ENCODE data around the gene MRPS25. TPM values are rescaled to one million over a fixed set of nuclear protein-coding genes. Genes with fewer than 3 reads are reported as not detected.

The MRPS25 gene
- total RNA-seq, 1 experiment from 2014 or later, result 53.2 TPM

DNA sequence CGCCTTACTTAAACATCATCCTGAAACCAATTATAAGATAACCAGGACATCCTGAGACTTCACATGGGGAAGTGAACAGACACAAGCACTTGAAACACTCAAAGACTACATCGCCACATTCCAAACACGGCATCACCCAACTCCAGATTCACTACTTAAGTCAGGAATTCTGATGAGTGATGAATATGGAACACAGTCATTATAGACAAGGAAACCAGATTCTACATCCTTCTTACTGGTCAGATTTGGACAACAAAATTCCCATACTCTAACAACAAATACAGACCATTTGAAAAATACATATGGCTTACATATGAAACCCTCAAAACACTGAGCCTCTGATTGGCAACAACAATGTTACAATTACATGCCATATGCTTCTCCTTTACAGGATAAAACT, 46.9 kb upstream of the MRPS25 start:
- Histone ChIP-seq H2BK20ac (ENCODE audit: low read depth, low read length, poor library complexity, severe bottlenecking) (no peak overlapping the region), H3K23ac (ENCODE audit: insufficient read length, low read depth, low read length) (no peak overlapping the region), H3K56ac (ENCODE audit: insufficient read length, low read depth, low read length) (no peak overlapping the region), H2AK5ac (ENCODE audit: insufficient read length, low read length) (no peak overlapping the region), H3K9ac (ENCODE audit: extremely low read depth, insufficient read length, low read length) (no peak overlapping the region), H2BK5ac (ENCODE audit: insufficient read length, low read length) (no peak overlapping the region), H3K4me1 (ENCODE audit: insufficient read depth, low read length) (peaks cover 5% of the 10 kb centered on the region; the same call in 1 of the 2 replicates), H3K79me1 (ENCODE audit: insufficient read depth, low read depth, low read length, poor library complexity, severe bottlenecking) (no peaks in the 10 kb centered on the region), H3K9me3 (ENCODE audit: control insufficient read depth, low read depth, low read length) (peaks cover 4% of the 10 kb centered on the region), H3K27me3 (ENCODE audit: insufficient read depth, low read length) (no peaks in the 10 kb centered on the region), H2BK120ac (ENCODE audit: low read depth, low read length, poor library complexity, severe bottlenecking) (no peak overlapping the region), H4K20me1 (ENCODE audit: control insufficient read depth, insufficient read depth, insufficient read length) (no peaks in the 10 kb centered on the region), H2AFZ (ENCODE audit: low read length) (no peak overlapping the region), H3K18ac (ENCODE audit: insufficient read length, low read depth, low read length) (no peak overlapping the region), H3K79me2 (ENCODE audit: insufficient read depth, low read length) (no peaks in the 10 kb centered on the region), H3K4me2 (ENCODE audit: insufficient read depth, insufficient read length, low read length) (no peak overlapping the region), H4K5ac (ENCODE audit: insufficient read length, low read depth, low read length) (no peak overlapping the region), H3K14ac (ENCODE audit: insufficient read depth, low read length) (no peak overlapping the region), H4K91ac (ENCODE audit: insufficient read length, low read depth, low read length) (no peak overlapping the region), H4K8ac (replicated peaks; ENCODE audit: insufficient read length, low read depth, low read length) (no peak overlapping the region), H3K23me2 (ENCODE audit: insufficient read length, low read depth, low read length, poor library complexity, severe bottlenecking) (peaks cover 3% of the 10 kb centered on the region), H3K4ac (ENCODE audit: low read depth, low read length) (no peak overlapping the region), H3K27ac (ENCODE audit: insufficient read length, low read depth, low read length) (no peak overlapping the region), H3T11ph (ENCODE audit: low read length) (no peak overlapping the region), H2BK15ac (ENCODE audit: low read depth, low read length) (no peak overlapping the region), H2BK12ac (ENCODE audit: insufficient read length, low read depth, low read length) (no peak overlapping the region)
- Mint-ChIP-seq H3K36me3 (ENCODE audit: insufficient read depth in 1 of 3, low read depth in 3 of 3) (no peaks in the 10 kb centered on the region), H3K9me3 (no peaks in the 10 kb centered on the region), H3K4me3 (no peak overlapping the region), H3K4me1 (peaks cover 29 to 38% of the 10 kb centered on the region in 2 experiments), H3K27me3 (ENCODE audit: low read depth) (peaks cover 13% of the 10 kb centered on the region), H3K27ac (no peak overlapping the region)
- DNase-seq, result no peak
- TF ChIP-seq, protein P1, sequence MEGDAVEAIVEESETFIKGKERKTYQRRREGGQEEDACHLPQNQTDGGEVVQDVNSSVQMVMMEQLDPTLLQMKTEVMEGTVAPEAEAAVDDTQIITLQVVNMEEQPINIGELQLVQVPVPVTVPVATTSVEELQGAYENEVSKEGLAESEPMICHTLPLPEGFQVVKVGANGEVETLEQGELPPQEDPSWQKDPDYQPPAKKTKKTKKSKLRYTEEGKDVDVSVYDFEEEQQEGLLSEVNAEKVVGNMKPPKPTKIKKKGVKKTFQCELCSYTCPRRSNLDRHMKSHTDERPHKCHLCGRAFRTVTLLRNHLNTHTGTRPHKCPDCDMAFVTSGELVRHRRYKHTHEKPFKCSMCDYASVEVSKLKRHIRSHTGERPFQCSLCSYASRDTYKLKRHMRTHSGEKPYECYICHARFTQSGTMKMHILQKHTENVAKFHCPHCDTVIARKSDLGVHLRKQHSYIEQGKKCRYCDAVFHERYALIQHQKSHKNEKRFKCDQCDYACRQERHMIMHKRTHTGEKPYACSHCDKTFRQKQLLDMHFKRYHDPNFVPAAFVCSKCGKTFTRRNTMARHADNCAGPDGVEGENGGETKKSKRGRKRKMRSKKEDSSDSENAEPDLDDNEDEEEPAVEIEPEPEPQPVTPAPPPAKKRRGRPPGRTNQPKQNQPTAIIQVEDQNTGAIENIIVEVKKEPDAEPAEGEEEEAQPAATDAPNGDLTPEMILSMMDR (conservative IDR thresholded peaks at IDR 0.05), result no peak
- no CpG with 5 or more reads among the region's 3 CpGs for WGBS (ENCODE audit: extremely low coverage, insufficient read length, low lambda C conversion rate)

Data from H9 (cell line).